Activated CD4-positive, alpha-beta memory T cell treated with anti-CD3 and anti-CD28 coated beads for 36 hours (primary cell): ENCODE measurements around the gene MORC3. TPM values are rescaled to one million over a fixed set of nuclear protein-coding genes. Genes with fewer than 3 reads are reported as not detected.
"Not testable (repeated sequence)": the region's sequence is repeated elsewhere in the genome, so short reads cannot be mapped to it uniquely, and the experiment has no call there.

Experiments
- CTCF ChIA-PET: fragments of 350-600 bp; sonication (Branson Sonifier 250); formaldehyde crosslinking; loops from one replicate; lab custom pipeline; 2021; ENCODE audit warnings: antibody characterized with exemption, inconsistent platforms; lab: Charles Lee
- POLR2A ChIA-PET: fragments of 350-600 bp; sonication (Branson Sonifier 250); formaldehyde crosslinking; loops from one replicate; lab custom pipeline; 2021; ENCODE audit warnings: antibody characterized with exemption; lab: Charles Lee
- DNase-seq: peaks from one replicate; pipeline ENCODE4 v3.0.0-alpha.2; 2020
- H3K27ac Mint-ChIP-seq: one replicate; pipeline ENCODE4 v1.8.0; 2021; ENCODE audit warnings: mixed read lengths
- H3K27me3 Mint-ChIP-seq: one replicate; pipeline ENCODE4 v1.8.0; 2021; ENCODE audit warnings: mixed read lengths
- H3K36me3 Mint-ChIP-seq: one replicate; pipeline ENCODE4 v1.8.0; 2021; ENCODE audit warnings: mixed read lengths
- H3K4me1 Mint-ChIP-seq: one replicate; pipeline ENCODE4 v1.8.0; 2021; ENCODE audit warnings: low read depth, mixed read lengths
- H3K4me3 Mint-ChIP-seq: one replicate; pipeline ENCODE4 v1.8.0; 2021; ENCODE audit warnings: mild to moderate bottlenecking, mixed read lengths
- H3K9me3 Mint-ChIP-seq: one replicate; pipeline ENCODE4 v1.8.0; 2021; ENCODE audit warnings: mixed read lengths
- intact Hi-C: fragments of 100-400 bp; cut with micrococcal nuclease; formaldehyde crosslinking; loops from one replicate; pipeline ENCODE4 v1.15.1; 2023
- total RNA-seq, 2 experiments: library from RNA; stranded (reverse); gene quantifications; one replicate each; pipeline ENCODE4 v1.2.3, GENCODE V29; 2021

Gene MORC3
- total RNA-seq, 2 experiments from 2014 or later: 27.7 to 30.0 TPM

DNA sequence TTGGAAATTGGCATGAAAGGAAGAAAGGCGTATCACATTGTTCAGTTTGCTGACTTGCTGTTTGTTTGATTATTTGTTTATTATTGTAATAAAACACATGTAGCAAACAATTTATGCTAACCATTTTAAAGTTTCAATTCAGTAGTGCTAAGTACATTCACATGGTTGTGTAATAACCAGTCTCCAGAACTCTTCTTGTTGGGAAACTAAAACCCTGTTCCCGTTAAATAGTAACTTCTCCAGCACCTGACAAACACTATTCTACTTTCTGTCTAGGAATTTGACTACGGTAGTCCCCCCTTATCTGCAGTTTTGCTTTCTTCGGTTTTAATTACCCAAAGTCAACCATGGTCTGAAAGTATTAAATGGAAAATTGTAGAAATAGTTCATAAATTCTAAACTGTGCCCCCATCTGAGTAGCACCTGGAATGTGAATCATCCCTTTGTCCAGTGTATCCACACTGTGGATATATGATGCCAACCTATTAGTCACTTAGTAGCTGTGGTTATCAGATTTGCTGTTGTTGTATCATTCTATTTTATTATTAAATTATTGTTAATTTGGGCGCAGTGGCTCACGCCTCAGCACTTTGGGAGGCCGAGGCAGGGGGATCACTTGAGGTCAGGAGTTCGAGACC, 5.5 kb downstream of the MORC3 start:
- Mint-ChIP-seq H3K27ac (no peak overlapping the region), H3K27me3 (no peaks in the 10 kb centered on the region), H3K4me3 (no peak overlapping the region), H3K4me1 (peaks cover 55% of the 10 kb centered on the region), H3K9me3 (no peaks in the 10 kb centered on the region), H3K36me3 (peaks cover 22% of the 10 kb centered on the region)
- no peak for DNase-seq
- intact Hi-C loops: no loop called here
- POLR2A ChIA-PET: no interaction called here
- CTCF ChIA-PET: interaction anchor here (0.6 to 1.1 kb wide), 3 partner anchors 36 to 186 kb away, joined by 3 to 4 read pairs (median 3); no protein-coding TSS in a partner anchor

DNA sequence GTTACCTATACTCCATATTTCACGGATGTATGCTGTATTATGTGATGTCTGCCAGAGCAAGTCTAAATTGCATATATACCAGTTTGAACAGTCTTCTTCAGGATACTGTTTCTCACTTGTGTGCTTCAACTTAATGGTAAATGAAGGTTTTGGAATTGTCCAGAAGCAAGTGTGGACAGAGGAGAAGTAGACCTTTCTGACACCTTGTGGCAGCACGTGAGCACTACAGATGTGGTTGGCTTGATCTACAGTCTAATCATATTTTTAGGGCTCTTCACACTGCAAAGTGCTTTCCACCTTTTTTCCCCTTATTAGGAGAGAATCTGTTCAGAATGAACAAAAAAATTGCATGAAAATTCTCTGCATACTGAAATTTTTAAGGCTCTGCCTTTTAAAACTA, 10.9 kb downstream of the MORC3 start:
- ChIA-PET CTCF (interaction anchor here (0.6 to 2.9 kb wide), 17 partner anchors 9 to 195 kb away, joined by 3 to 15 read pairs (median 4); partner anchors contain the start of gene MORC3), POLR2A (no interaction called here)
- Mint-ChIP-seq H3K27me3 (no peaks in the 10 kb centered on the region), H3K9me3 (no peaks in the 10 kb centered on the region), H3K36me3 (peaks cover 16% of the 10 kb centered on the region), H3K4me3 (no peak overlapping the region), H3K27ac (peak overlapping the region; percentile 61), H3K4me1 (peaks cover 46% of the 10 kb centered on the region)
- peak; percentile 63 for DNase-seq
- intact Hi-C loops: loop anchor here (1.0 kb wide), 3 partner anchors 8 to 190 kb away; no protein-coding TSS in a partner anchor

DNA sequence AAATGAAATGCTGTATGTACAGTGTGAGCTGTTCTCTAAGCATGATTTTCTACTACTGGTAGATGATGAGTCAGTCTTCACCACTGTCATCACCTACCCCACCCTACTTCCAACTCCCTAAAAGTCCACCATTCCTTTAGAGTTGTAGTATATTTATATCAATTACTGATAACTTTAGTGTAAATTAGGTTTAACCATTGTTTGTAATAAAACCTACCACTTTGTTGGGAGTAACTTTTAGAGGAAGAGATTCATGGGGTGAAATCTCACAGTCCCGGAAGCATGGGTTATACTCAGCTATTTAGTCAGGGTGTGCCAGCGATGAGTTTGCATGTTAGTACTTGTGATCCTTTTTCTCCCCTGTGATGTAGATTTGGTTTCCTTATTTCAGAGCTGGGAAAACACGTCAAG, 17.1 kb downstream of the MORC3 start:
- H3K9me3 Mint-ChIP-seq: no peaks in the 10 kb centered on the region
- H3K36me3 Mint-ChIP-seq: peaks cover 35% of the 10 kb centered on the region
- peak overlapping the region; percentile 56 for H3K27ac Mint-ChIP-seq
- H3K27me3 Mint-ChIP-seq: no peaks in the 10 kb centered on the region
- ChIA-PET POLR2A (no interaction called here), CTCF (interaction anchor here (0.5 to 1.0 kb wide), 2 partner anchors 183 to 195 kb away, joined by 4 to 5 read pairs; no protein-coding TSS in a partner anchor)
- intact Hi-C loops: no loop called here
- H3K4me3 Mint-ChIP-seq: no peak overlapping the region
- DNase-seq: no peak
- H3K4me1 Mint-ChIP-seq: peaks cover 24% of the 10 kb centered on the region

DNA sequence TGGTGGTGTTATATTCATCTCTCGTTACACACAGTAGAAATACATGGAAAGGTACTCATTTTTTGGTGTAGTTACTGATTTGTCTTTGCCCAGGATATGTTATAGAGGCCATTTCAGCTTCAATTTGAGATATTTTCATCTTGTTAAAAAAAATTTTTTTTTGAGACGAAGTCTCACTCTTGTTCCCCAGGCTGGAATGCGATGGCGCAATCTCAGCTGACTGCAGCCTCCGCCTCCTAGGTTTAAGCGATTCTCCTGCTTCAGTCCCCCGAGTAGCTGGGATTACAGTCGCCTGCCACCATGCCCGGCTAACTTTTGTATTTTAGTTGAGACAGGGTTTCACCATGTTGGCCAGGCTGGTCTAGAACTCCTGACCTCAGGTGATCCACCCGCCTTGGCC, 19.0 kb downstream of the MORC3 start:
- Mint-ChIP-seq H3K4me3 (no peak overlapping the region), H3K36me3 (peaks cover 32% of the 10 kb centered on the region), H3K27me3 (no peaks in the 10 kb centered on the region), H3K4me1 (peaks cover 14% of the 10 kb centered on the region), H3K9me3 (no peaks in the 10 kb centered on the region), H3K27ac (no peak overlapping the region)
- no peak for DNase-seq
- ChIA-PET POLR2A (no interaction called here), CTCF (no interaction called here)
- intact Hi-C loops: no loop called here

DNA sequence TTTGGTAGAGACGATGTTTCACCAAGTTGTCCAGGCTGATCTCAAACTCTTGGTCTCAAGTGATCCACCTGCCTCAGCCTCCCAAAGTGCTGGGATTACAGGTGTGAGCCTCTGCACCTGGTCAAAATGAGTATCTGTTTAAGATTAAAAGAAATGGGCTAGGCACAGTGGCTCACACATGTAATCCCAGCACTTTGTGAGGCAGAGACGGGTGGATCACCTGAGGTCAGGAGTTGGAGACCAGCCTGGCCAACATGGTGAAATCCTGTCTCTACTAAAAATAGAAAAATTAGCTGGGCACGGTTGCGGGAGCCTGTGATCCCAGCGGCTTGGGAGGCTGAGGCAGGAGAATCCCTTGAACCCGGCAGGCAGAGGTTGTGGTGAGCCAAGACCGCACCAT, 22.6 kb downstream of the MORC3 start:
- H3K4me1 Mint-ChIP-seq, H3K4me3 Mint-ChIP-seq, H3K9me3 Mint-ChIP-seq, CTCF ChIA-PET, H3K27me3 Mint-ChIP-seq, intact Hi-C loops, H3K27ac Mint-ChIP-seq, DNase-seq: not testable (repeated sequence)
- POLR2A ChIA-PET: interaction anchor here (0.5 kb wide), 1 partner anchor 273 kb away, joined by 3 read pairs; no protein-coding TSS in a partner anchor
- H3K36me3 Mint-ChIP-seq: peaks cover 33% of the 10 kb centered on the region

DNA sequence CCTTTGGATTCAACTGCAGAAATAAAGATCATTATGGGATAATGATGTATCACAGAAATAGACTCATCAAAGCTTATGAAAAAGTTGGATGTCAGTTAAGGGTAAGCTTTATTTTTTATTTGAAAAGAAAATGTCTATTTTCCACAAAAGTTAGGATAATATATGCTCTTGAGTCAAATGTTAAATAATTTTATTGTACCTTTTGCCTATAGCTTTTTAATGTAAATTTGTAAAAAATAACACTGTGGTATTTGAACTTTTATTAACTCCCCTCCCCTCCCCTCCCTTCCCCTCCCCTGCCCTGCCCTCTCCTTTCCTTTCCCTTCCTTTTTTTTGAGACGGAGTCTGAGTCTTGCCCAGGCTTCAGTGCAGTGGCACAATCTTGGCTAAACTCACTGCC, 24.9 kb downstream of the MORC3 start:
- H3K27me3 Mint-ChIP-seq: no peaks in the 10 kb centered on the region
- H3K9me3 Mint-ChIP-seq: no peaks in the 10 kb centered on the region
- DNase-seq: no peak
- H3K36me3 Mint-ChIP-seq: peaks cover 27% of the 10 kb centered on the region
- no peak overlapping the region for H3K4me3 Mint-ChIP-seq
- H3K27ac Mint-ChIP-seq: no peak overlapping the region
- CTCF ChIA-PET: interaction anchor here (1.1 to 1.2 kb wide), 2 partner anchors 15 to 134 kb away, joined by 3 to 4 read pairs; no protein-coding TSS in a partner anchor
- H3K4me1 Mint-ChIP-seq: peaks cover 10% of the 10 kb centered on the region
- intact Hi-C loops: no loop called here
- POLR2A ChIA-PET: interaction anchor here (0.6 kb wide), 1 partner anchor 16 kb away, joined by 3 read pairs; no protein-coding TSS in a partner anchor

DNA sequence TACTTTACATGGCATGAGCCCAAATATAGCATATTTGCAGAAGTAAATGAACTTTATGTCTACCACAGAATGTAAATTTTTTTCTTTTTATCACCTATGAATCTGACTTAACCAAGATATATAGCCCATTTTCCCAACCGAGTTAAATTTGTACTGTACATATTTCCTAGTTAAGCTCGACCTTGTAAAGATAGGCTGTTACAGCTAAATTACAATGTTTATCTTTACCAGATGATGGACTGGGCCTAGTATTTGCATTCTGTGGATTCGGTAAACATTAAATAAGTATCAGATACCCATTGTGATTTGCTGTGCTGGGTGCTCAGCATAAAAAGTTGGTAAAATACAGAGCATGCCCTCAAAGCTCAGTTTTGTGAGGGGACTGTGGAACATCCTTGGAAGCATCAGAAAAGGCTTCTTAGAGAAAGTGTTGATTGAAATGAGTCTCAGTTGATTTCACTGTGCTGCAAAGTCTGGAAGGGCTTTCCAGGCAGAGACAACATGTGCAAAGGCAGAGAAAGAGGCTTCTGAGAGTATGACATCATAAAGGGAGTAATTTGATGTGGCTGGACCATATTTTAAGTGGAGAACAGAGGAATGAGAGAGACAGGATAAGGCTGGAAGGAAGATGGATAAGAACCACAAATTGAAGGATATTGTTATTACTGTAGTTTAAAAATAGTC, 27.4 kb downstream of the MORC3 start:
- Mint-ChIP-seq H3K4me1 (peaks cover 10% of the 10 kb centered on the region), H3K9me3 (no peaks in the 10 kb centered on the region), H3K4me3 (no peak overlapping the region), H3K27ac (peak overlapping the region; percentile 38), H3K27me3 (no peaks in the 10 kb centered on the region), H3K36me3 (peaks cover 27% of the 10 kb centered on the region)
- ChIA-PET POLR2A (no interaction called here), CTCF (interaction anchor here (1.7 kb wide), 1 partner anchor 17 kb away, joined by 3 read pairs; no protein-coding TSS in a partner anchor)
- intact Hi-C loops: no loop called here
- no peak for DNase-seq

DNA sequence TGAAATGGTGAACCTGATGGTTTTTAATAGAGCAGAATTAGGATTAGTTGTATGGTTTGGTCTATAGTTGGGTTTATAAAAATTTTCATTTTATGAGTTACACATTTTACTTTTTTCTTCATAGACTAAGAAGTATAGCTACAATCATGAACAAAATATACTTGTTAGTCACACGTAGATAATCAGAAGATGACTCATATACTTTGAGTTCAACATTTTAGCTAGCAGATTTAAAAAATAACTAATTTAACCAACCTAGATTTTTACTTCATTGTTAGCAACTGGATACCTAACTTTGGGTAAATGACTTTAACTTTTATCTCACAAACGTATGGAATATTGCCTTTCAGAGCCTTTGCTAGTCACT, 27.9 kb downstream of the MORC3 start:
- Mint-ChIP-seq H3K27ac (peak overlapping the region; percentile 38), H3K4me3 (no peak overlapping the region), H3K27me3 (no peaks in the 10 kb centered on the region), H3K4me1 (peaks cover 10% of the 10 kb centered on the region), H3K36me3 (peaks cover 29% of the 10 kb centered on the region), H3K9me3 (no peaks in the 10 kb centered on the region)
- intact Hi-C loops: no loop called here
- no peak for DNase-seq
- POLR2A ChIA-PET: no interaction called here
- CTCF ChIA-PET: no interaction called here

DNA sequence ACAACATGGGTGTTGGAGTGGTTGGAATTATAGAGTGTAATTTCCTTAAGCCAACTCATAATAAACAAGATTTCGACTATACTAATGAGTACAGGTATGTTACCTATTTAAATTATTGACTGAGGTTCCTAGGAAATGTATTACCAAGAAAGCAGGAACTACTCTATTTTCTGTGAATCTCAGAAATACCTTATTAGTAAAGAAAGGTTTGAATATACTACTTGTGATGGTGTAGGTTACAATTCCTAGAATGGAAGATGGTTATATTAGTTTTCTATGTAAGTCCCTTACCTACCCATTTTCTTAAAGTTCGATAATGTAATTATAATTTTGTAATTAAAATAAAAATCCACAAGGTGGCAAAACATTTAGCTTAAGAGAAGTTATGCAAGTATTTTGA, 29.3 kb downstream of the MORC3 start:
- intact Hi-C loops: no loop called here
- ChIA-PET POLR2A (no interaction called here), CTCF (no interaction called here)
- Mint-ChIP-seq H3K27ac (no peak overlapping the region), H3K4me3 (no peak overlapping the region), H3K4me1 (peaks cover 10% of the 10 kb centered on the region), H3K9me3 (no peaks in the 10 kb centered on the region), H3K27me3 (no peaks in the 10 kb centered on the region), H3K36me3 (peaks cover 29% of the 10 kb centered on the region)
- no peak for DNase-seq

DNA sequence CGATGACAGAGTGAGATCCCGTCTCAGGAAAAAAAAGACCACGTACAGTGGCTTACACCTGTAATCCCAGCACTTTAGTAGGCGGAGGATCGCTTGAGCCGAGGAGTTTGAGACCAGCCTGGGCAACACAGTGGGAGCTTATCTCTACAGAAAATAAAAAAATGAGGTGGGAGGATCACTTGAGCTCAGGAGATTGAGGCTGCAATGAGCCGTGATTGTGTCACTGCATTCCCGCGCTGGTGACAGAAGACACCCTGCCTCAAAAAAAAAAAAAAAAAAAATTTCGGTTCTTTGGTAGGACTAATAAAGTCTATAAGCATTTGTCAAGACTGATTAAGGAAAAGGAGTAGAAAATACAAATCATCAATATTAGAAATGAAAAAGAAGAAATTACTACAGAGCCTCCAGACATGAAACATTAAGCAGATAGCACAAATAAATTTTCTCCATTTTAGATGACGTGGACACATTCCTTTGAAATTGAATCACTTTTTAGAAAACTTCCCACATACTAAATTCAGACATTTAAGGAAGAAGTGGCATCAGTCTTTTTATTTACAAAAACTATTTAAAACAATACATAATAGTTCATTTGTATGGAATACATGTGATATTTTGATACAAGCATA, 30.4 kb downstream of the MORC3 start:
- no peak for DNase-seq
- Mint-ChIP-seq H3K4me1 (peaks cover 12% of the 10 kb centered on the region), H3K9me3 (no peaks in the 10 kb centered on the region), H3K36me3 (peaks cover 30% of the 10 kb centered on the region), H3K4me3 (no peak overlapping the region), H3K27me3 (no peaks in the 10 kb centered on the region), H3K27ac (no peak overlapping the region)
- CTCF ChIA-PET: no interaction called here
- POLR2A ChIA-PET: no interaction called here
- intact Hi-C loops: no loop called here

DNA sequence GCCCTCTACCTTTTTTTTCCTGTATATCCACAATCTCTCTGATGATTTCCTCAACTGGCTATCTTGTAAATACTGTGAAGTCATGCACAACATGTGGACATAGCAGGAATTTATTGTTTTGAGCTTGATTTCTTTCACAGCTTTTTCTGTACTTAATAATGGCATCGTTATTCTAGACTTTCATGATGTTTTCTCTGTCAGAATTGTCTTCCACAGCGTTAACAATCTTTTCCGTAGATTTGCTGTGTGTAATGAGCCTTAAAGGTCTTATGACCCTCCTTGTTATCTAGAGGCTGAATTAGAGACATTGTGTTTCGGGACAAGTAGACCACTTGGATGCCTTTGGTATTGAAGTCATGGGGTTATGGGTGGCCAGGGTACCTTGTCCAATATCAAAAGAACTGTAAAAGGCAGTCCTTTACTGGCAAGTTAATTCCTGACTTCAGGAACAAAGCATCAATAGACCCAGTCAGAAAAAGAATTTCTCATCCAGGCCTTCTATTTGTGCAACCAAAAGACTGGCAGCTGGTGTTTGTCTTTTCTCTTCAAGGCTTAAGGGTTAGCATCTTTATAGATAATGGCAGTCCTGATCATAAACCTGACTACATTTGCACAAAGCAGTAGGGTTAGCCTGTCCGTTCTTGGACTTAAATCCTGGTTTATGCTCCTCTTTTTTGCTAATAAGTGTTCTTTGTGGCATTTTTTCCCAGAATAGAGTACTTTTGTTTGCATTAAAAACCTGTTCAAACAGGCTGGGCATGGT, 35.1 kb downstream of the MORC3 start:
- H3K27ac Mint-ChIP-seq: no peak overlapping the region
- POLR2A ChIA-PET: interaction anchor here (0.6 kb wide), 1 partner anchor 33 kb away, joined by 3 read pairs; no protein-coding TSS in a partner anchor
- intact Hi-C loops: no loop called here

More for the DNA sequence above, 35.1 kb downstream of the MORC3 start:
- no peak for DNase-seq
- H3K27me3 Mint-ChIP-seq: no peaks in the 10 kb centered on the region
- peaks cover 2% of the 10 kb centered on the region for H3K4me1 Mint-ChIP-seq
- no peaks in the 10 kb centered on the region for H3K9me3 Mint-ChIP-seq
- CTCF ChIA-PET: no interaction called here
- peaks cover 29% of the 10 kb centered on the region for H3K36me3 Mint-ChIP-seq
- H3K4me3 Mint-ChIP-seq: no peak overlapping the region
